Activated naive CD8-positive, alpha-beta T cell treated with anti-CD3 and anti-CD28 coated beads, Interleukin-2, amount 50 U/mL, for 24 hours (primary cell): Measurements from ENCODE around the gene AKAP13.

ENCODE experiments used
- ATAC-seq: fragments of 150-1000 bp; cut with Tn5 transposase; one replicate; pipeline ENCODE4 v1.10.0; 2021
- DNase-seq: peaks from one replicate; pipeline ENCODE4 v3.0.0; 2021
- H3K27ac Mint-ChIP-seq: one replicate; pipeline ENCODE4 v1.8.0; 2021; ENCODE audit warnings: mild to moderate bottlenecking, mixed read lengths
- H3K27me3 Mint-ChIP-seq: one replicate; pipeline ENCODE4 v1.8.0; 2021; ENCODE audit warnings: mixed read lengths
- H3K36me3 Mint-ChIP-seq: one replicate; pipeline ENCODE4 v1.8.0; 2021; ENCODE audit warnings: low read depth, mixed read lengths
- H3K4me1 Mint-ChIP-seq: one replicate; pipeline ENCODE4 v1.8.0; 2021; ENCODE audit warnings: mixed read lengths
- H3K4me3 Mint-ChIP-seq: one replicate; pipeline ENCODE4 v1.8.0; 2021; ENCODE audit warnings: mild to moderate bottlenecking, moderate library complexity, mixed read lengths
- H3K9me3 Mint-ChIP-seq: one replicate; pipeline ENCODE4 v1.8.0; 2021; ENCODE audit warnings: mixed read lengths

AKAP13 gene

DNA sequence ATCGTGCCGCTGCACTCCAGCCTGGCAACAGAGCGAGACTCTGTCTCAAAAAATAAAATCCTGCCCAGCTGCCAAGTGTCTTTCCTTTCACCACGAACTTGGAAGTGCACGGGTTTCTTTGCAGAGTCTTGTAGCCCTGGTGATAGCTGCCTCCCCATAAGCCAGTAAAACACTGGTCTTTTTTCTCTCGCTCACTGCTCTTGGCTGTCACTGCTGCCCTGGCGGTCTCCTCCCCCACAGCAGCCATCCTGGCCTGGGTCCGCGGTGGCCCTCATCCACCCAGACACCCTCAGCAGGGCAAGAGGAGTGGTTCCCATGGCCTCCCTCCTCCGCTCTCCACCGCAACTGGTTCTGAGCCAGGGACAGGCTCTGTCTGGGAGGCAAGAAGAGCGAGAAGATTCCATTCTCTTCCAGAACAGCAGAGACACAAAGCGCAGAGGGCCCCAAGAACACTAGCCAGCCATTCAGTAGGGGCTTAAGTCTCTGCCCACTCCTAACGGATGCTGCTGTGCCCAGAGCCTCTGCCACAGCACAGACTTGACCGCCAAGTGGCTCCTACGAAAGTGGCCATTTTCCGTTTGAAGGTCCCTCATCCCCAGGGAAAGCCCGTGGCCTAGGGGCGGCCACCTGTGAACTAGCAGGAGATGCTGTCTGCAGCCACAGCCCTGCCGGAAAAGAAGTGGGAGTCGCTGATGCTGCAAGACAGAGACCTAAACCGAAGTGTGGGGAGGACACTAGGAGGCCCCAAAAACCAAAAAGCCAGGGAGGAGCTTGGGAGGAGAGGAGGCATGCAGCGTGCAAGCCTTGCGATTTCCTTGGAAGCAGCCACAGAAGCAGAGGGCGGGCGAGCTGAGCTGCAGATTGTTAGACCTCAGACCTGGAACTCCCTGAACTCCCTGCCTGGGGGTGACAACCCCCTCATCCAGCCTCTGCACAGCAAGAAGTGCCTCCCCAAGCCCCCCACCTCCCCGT is 370.2 kb downstream of the AKAP13 start:
- no peaks in the 10 kb centered on the region for H3K9me3 Mint-ChIP-seq
- DNase-seq (no peak), ATAC-seq (peak; percentile 15)
- no peaks in the 10 kb centered on the region for H3K27me3 Mint-ChIP-seq
- H3K4me3 Mint-ChIP-seq = no peak overlapping the region
- H3K36me3 Mint-ChIP-seq = peaks cover 2% of the 10 kb centered on the region
- peaks cover 16% of the 10 kb centered on the region for H3K4me1 Mint-ChIP-seq
- H3K27ac Mint-ChIP-seq = no peak overlapping the region

DNA sequence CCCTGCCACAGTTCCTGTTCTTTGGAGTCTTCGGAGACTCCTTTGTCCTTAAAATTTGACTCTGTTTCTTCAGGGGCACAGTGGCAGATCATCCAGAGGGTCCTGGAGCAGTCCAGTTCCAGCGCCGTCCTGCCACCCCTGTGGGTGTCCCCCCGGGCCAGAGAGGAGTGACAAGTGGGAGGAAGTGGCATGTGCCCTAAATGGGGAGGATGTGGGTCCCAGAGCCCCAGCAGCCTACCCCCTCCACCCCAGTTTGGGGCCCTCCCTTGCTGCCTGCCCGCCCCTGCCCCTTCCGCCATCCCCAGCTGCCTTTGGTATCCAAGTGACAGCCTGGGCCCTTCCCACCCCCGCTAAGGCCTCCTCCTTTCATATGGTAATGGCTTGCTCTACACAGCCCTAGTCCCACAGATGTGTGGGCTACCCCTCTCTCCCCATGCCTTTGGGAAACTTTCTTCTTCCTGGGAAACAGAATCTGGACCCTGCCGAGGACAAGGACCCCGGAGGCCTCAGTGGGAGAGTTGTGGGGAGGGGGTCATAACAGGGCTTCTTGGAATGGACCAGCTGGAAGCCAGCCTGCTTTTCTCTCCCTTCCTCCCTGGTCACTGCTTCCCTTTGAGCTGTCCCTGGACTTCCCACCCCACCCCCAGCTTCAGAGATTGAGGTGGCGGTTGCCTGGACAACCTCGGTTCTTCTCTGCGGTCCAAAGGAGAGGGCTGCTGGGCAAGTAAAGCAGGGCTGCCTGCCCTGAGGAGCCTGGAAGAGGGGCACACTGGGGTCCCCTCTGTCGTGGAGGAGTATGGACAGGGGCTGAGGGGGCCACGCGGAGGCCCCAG is 371.1 kb downstream of the AKAP13 start:
- no peak overlapping the region for H3K27ac Mint-ChIP-seq
- H3K9me3 Mint-ChIP-seq = no peaks in the 10 kb centered on the region
- no peak overlapping the region for H3K4me3 Mint-ChIP-seq
- peaks cover 16% of the 10 kb centered on the region for H3K4me1 Mint-ChIP-seq
- DNase-seq = no peak
- no peaks in the 10 kb centered on the region for H3K27me3 Mint-ChIP-seq
- ATAC-seq = no peak
- no peaks in the 10 kb centered on the region for H3K36me3 Mint-ChIP-seq

DNA sequence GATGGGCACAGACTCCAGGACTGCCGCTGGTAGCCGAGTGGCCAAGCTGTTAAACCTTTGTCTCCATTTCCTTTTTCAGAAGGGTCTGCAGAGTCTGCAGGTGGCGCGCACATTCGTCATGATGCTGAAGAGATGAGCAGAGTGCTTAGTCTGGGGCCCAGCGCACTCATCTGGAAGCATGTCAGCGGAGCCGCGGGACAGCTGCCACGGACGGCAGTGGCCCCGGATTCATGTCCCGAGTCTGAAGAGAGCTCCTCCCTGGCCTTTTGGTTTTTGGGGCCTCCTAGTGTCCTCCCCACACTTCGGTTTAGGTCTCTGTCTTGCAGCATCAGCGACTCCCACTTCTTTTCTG is 371.7 kb downstream of the AKAP13 start:
- Mint-ChIP-seq H3K9me3 (no peaks in the 10 kb centered on the region), H3K4me3 (no peak overlapping the region), H3K36me3 (no peaks in the 10 kb centered on the region), H3K4me1 (peaks cover 16% of the 10 kb centered on the region), H3K27me3 (no peaks in the 10 kb centered on the region), H3K27ac (no peak overlapping the region)
- DNase-seq (no peak), ATAC-seq (no peak)

DNA sequence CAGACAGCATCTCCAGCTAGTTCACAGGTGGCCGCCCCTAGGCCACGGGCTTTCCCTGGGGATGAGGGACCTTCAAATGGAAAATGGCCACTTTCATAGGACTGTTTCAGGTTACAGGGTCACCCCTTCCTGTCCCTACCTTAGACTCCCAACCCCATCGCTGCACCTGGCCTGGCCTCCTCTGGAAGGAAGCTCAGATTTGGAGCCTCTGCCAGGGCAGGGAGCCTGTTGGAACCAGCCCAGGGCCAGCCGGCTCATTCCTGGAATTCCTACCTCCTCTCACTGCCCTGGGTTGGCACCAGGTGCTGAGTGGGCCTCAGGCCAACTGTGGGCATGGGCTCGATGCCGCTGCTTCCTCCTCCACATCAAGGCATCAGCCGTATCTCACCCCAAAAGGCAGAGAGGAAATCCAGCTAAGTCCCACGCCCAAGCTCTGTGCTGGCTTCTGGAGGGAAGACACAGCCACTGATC is 372.1 kb downstream of the AKAP13 start:
- Mint-ChIP-seq H3K27me3 (no peaks in the 10 kb centered on the region), H3K4me1 (peaks cover 16% of the 10 kb centered on the region), H3K4me3 (no peak overlapping the region), H3K36me3 (no peaks in the 10 kb centered on the region), H3K27ac (no peak overlapping the region), H3K9me3 (no peaks in the 10 kb centered on the region)
- DNase-seq (no peak), ATAC-seq (no peak)

DNA sequence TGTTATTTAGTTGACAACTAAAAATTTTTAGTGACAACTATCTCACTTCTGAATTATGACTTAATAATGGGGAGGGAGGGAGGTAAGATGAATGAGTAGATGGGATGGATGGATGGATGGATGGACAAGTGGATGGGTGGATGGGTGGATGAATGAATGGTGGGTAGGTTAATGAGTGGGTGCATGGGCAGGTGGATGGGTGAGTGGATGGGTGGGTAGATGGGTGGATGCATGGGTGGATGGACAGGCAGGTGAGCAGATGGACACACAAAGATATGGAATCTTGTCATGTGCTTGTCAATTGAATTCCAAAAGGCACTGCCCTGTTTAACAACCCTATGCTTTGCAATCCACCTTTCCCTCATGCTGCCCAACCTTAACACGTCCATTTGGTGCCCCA is 372.9 kb downstream of the AKAP13 start:
- no peak overlapping the region for H3K4me3 Mint-ChIP-seq
- no peak overlapping the region for H3K27ac Mint-ChIP-seq
- H3K36me3 Mint-ChIP-seq = no peaks in the 10 kb centered on the region
- no peak for ATAC-seq
- no peaks in the 10 kb centered on the region for H3K27me3 Mint-ChIP-seq
- peaks cover 16% of the 10 kb centered on the region for H3K4me1 Mint-ChIP-seq
- H3K9me3 Mint-ChIP-seq = no peaks in the 10 kb centered on the region
- DNase-seq = no peak

DNA sequence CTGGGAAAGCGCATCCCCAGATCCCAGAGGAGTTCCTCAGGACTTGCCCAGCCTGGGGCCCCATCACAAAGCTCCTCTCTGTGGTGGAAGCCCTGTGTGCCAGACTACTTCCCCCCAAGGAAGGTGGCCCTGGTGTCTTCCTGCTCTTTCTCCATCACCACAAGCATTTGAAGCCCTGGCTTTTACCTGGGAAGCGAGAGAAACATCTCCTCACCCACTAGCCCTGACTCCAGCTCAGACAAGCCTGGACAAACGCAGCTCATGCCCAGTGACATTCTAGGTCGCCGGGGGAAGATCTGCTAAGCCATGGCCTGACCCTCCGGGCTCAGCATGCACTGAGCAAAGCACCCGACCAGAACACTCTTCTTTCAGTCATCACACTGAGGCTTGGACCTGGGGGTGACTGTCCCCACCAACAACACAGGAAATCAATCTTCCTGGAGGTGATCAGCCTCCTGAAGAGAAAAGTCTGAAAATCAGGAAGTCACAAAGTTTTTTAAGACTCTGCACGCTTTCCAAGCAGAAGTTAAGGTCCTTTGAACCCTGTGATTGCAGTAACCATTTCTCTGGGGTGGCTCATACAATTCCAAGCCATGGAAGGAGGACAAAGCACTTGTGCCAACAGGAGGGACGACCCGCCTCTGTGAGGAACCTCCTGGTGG is 373.5 kb downstream of the AKAP13 start:
- Mint-ChIP-seq H3K4me3 (no peak overlapping the region), H3K27ac (no peak overlapping the region), H3K36me3 (no peaks in the 10 kb centered on the region), H3K9me3 (no peaks in the 10 kb centered on the region), H3K27me3 (no peaks in the 10 kb centered on the region), H3K4me1 (peaks cover 16% of the 10 kb centered on the region)
- ATAC-seq (no peak), DNase-seq (no peak)

DNA sequence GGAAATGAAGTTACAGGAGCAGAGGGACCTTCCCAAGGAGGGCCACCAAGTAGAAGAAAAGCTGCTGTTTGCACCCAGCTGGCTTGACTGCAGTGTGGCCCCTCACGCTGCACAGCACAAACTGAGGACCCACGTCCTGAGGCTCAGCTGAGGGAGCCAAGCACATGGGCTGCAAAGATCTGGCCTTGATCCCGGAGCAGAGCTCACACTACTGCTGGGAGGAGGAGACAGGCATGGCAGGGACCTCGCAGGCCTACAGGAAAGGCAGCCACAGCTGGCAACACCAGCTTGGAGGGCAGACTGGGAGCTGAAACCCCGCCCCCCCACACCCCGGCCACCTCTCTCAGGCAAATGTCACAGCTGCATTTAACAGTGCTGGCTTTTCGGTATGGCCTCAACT is 374.6 kb downstream of the AKAP13 start:
- no peak for DNase-seq
- no peaks in the 10 kb centered on the region for H3K27me3 Mint-ChIP-seq
- no peak for ATAC-seq
- no peak overlapping the region for H3K4me3 Mint-ChIP-seq
- H3K4me1 Mint-ChIP-seq = peaks cover 16% of the 10 kb centered on the region
- no peaks in the 10 kb centered on the region for H3K36me3 Mint-ChIP-seq
- no peaks in the 10 kb centered on the region for H3K9me3 Mint-ChIP-seq
- H3K27ac Mint-ChIP-seq = peak overlapping the region; percentile 47

DNA sequence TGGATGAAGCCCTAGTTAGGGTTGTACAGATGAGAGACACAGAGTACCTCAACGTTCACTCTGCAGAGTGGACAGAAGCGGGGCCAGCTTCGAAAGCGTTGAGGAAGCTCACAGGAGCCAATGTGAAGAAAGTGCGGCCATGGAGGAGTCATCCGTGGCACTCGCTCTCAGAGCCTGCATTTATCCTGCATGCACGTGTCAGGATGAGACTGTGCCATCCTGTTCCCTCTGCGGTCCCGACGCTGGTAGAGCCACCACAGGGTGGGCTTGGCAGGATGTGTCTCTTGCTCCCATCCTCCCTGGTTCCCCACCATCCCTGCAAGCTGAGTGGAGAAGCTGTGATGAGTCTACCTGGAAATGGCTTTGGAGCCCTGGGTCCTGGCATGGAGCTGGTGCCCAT is 375.1 kb downstream of the AKAP13 start:
- H3K4me3 Mint-ChIP-seq = no peak overlapping the region
- H3K27me3 Mint-ChIP-seq = no peaks in the 10 kb centered on the region
- no peaks in the 10 kb centered on the region for H3K9me3 Mint-ChIP-seq
- H3K27ac Mint-ChIP-seq = no peak overlapping the region
- H3K4me1 Mint-ChIP-seq = peaks cover 16% of the 10 kb centered on the region
- DNase-seq (no peak), ATAC-seq (no peak)
- no peaks in the 10 kb centered on the region for H3K36me3 Mint-ChIP-seq

DNA sequence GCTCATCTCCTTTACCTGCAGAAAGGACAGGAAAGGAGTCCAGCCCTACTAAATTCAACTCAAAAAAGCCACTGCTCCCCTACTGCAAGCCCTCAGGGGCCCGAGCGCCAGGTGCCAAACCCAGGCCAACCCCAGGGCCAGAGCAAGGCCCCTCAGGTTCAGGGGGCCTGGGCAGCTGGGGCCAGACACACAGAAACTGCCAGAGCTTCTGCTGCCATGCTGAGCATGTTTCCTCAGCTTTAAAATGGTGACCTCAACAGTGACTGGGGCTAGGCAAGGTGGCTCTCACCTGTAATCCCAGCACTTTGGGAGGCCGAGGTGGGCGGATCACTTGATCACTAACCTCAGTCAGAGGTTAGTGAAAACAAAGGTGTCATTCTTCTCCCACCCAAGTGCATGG is 375.5 kb downstream of the AKAP13 start:
- ATAC-seq (no peak), DNase-seq (no peak)
- Mint-ChIP-seq H3K27ac (no peak overlapping the region), H3K36me3 (no peaks in the 10 kb centered on the region), H3K4me3 (no peak overlapping the region), H3K9me3 (no peaks in the 10 kb centered on the region), H3K27me3 (no peaks in the 10 kb centered on the region), H3K4me1 (peaks cover 13% of the 10 kb centered on the region)

DNA sequence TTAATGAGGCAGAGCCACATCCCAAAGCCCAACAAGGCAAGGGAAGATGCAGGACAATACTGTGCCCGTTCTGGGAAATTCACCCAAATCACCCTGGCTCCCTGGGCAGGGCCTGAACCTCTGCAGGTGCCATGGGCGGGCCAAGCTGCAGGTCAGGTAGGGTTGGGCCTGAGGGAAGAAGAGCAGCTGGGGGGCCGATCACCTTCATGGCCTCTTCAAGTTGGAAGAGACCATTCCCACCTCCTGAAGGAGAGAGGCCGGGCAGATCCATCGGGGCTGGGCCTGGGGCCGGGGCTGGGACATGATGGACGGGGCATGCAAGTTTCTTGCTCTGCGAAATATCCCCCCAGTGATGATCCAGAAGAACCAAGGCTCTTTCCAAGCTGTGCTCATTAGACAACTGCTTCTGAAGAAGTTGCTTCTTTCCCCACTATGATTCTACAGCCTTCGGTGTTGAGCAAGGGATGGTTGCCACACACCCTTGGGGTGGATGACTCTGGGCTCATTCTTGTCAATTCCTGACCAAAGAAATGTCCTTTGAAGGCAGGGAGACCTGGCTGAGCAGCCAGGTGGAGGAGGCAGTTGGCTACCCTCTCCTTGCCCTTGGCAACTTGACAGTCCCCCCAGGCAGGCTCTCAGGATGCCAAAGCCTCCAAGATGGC is 376.1 kb downstream of the AKAP13 start:
- no peak for DNase-seq
- no peaks in the 10 kb centered on the region for H3K9me3 Mint-ChIP-seq
- no peak overlapping the region for H3K4me3 Mint-ChIP-seq
- ATAC-seq = no peak
- peaks cover 9% of the 10 kb centered on the region for H3K4me1 Mint-ChIP-seq
- no peaks in the 10 kb centered on the region for H3K36me3 Mint-ChIP-seq
- no peak overlapping the region for H3K27ac Mint-ChIP-seq
- H3K27me3 Mint-ChIP-seq = no peaks in the 10 kb centered on the region

DNA sequence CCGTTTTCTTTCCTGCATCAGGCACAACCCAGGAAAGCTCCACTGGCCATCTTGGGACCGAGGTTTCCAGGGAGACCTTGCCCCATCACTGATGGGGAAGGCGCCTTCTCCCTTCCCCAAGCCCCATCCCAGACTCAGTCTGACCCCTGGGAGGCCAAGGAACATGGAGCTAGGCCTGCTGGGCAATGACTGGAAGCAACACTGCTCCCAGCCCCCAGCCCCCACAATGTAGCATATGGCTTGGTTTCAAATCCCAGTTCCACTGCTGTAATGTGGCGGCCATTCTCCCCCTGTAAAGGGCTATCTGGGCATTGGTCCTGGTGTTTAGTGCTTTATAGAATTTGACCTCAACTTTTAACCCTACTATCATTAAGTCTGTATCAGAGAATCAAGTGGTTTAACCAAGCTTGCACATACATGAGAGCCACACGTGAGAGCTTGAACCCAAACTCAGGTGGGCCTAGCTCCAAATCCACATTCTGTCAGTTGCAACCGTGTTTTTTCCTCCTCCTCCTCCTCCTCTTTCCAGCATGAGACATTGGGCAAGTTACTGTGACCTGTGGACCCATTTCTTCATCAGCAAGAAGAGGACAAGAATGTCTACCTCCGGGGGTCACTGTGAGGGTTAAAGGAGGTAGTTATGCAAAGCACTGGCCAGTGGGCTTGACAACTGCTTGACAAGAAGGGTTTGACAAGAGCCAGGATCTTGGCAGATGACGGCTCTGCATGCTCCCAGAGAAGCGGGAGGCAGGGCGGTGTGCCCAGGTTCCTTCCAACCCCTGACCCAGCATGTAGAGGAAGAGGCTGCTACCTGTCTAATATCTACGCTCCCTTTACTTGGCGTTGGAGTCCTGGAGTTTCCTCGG is 376.9 kb downstream of the AKAP13 start:
- Mint-ChIP-seq H3K9me3 (no peaks in the 10 kb centered on the region), H3K27ac (no peak overlapping the region), H3K4me3 (no peak overlapping the region), H3K4me1 (peaks cover 3% of the 10 kb centered on the region), H3K36me3 (no peaks in the 10 kb centered on the region), H3K27me3 (no peaks in the 10 kb centered on the region)
- DNase-seq = no peak
- ATAC-seq = no peak

DNA sequence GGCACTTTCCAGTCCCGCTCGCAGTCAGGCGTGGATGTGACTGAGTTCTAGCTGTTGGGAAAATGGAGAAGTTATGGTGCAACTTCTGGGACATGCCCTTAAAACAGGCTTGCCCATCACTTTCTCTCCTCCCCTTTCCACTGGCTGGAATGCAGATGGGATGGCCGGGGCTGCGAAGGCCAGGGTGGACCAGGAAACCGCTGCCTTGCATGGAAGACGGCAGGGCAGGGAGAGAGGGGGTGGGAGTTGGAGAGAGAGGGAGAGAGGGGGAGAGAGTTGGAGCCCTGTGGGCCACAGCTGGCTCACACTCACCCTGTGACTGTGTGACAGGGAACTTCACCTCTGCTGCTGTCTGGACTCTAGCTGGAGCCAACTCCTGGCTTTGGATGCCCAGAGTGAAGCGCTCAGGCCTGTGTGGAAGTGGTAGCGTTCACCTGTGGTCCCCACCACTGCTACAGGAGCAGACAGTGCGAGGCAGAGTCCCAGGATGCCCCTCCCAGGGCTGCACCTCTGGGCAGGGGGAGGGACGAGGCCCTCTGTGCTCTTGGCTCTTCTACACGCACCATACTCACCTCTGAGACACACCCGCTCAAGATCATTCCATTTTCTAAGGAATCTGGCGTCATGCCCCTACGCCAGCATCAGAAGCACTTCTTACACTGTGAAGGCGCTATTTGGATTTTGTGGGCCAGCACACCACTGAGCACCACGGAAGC is 377.7 kb downstream of the AKAP13 start:
- no peaks in the 10 kb centered on the region for H3K4me1 Mint-ChIP-seq
- ATAC-seq (no peak), DNase-seq (no peak)
- no peak overlapping the region for H3K4me3 Mint-ChIP-seq
- no peak overlapping the region for H3K27ac Mint-ChIP-seq
- H3K36me3 Mint-ChIP-seq = no peaks in the 10 kb centered on the region
- H3K27me3 Mint-ChIP-seq = no peaks in the 10 kb centered on the region
- H3K9me3 Mint-ChIP-seq = no peaks in the 10 kb centered on the region

DNA sequence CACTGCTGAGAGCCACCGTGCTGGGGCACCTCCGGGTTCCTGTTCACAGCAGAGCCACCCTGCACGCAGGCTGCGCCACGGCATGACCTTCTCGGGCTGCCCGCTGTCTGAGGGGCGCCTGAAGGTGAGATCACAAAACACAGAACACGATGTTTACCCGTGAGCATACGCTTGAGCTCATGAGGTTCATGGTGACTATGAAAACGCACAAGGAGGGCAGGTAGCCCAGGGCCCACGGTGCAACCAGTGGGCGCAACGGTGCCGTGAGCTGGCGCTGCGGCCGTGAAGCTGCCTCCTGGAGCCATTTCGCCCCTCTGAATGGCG is 378.2 kb downstream of the AKAP13 start:
- no peaks in the 10 kb centered on the region for H3K4me1 Mint-ChIP-seq
- no peaks in the 10 kb centered on the region for H3K9me3 Mint-ChIP-seq

More for the DNA sequence above, 378.2 kb downstream of the AKAP13 start:
- H3K27me3 Mint-ChIP-seq = no peaks in the 10 kb centered on the region
- ATAC-seq = no peak
- H3K27ac Mint-ChIP-seq = no peak overlapping the region
- DNase-seq = no peak
- no peaks in the 10 kb centered on the region for H3K36me3 Mint-ChIP-seq
- H3K4me3 Mint-ChIP-seq = no peak overlapping the region
